ENCODE data around the gene GCK.

Gene GCK

DNA sequence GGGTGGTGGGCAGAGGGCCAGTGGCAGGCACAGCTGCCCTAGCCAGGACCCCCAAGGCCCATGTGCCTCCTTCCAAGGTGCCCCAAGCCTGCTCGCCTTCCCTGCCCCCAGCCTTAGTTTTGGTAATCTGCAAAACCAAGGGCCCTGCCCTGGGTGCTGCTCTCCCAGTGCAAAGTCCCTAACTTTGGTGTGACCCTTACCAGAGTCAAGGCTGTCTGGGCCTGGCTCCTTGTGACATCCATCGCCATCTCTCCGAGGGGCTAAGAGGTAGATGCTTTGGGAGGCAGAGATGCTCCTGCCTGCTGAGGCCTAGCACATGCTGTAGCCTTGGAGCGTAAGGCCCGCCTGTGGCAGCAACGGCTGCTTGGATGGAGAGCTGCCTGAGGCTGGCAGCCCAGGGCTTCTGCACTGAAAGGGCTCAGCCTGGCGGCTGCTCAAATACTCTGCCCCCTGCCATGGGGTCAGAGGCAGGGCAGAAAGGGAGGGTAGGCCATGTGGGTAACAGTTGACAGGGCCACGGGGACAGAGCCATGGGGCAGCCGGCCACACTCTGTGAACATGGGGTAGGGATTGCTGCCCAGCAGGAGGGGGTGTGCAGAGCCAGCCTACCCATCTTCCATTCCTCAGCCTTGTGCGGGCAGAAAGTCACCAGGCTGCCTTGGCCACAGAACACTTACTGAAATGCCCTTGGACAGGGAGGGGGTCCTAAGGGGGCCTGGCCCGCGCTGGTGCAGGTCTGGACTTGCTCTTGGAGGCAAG is 30.2 kb downstream of the GCK start:
- Mint-ChIP-seq H3K4me3 (no peak overlapping the region), H3K27me3 (no peaks in the 10 kb centered on the region), H3K4me1 (no peaks in the 10 kb centered on the region), H3K9me3 (no peaks in the 10 kb centered on the region), H3K27ac (no peak overlapping the region)
- no peak for DNase-seq
- no peak for ATAC-seq

- Mint-ChIP-seq H3K4me3 (no peak overlapping the region), H3K27me3 (no peaks in the 10 kb centered on the region), H3K4me1 (no peaks in the 10 kb centered on the region), H3K9me3 (no peaks in the 10 kb centered on the region), H3K27ac (peak overlapping the region in 1 of 2 donors; percentile 19)
- DNase-seq: no peak
- no peak for ATAC-seq
Measured at GRCh38 chr7:44158096-44158872, 31.0 kb downstream of the GCK start.

GRCh38 chr7:44157116-44158080 is 31.8 kb downstream of the GCK start:
- H3K27me3 Mint-ChIP-seq: no peaks in the 10 kb centered on the region
- DNase-seq: no peak
- H3K4me3 Mint-ChIP-seq: no peak overlapping the region
- no peak for ATAC-seq
- no peaks in the 10 kb centered on the region for H3K9me3 Mint-ChIP-seq
- H3K4me1 Mint-ChIP-seq: no peaks in the 10 kb centered on the region
- H3K27ac Mint-ChIP-seq: no peak overlapping the region

DNA sequence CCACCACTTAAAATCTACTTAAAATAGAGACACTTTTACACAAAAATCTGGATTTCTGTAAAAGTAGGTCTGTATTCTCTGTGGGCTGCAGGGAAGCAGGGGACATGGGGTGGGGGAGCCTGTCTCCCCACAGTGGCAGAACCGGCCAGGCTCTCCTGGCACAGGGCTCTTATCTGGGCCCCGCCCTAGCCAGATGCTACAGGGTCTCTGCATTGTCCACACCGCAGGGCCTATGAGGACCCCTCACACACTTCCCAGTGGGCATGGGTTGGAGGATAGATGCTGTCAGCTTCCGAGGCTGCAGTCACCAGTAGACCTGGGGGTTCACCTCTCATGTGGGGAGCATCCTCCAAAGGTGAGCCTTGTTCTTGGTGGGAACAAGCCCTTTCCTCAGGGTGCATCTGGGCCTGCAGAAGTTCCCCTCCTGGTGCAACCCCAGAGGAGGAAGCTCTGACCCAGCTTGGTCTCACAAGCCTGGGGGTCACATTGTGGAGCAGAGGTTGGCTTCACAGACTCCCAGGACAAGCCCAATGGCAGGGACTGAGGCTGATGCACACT is 32.7 kb downstream of the GCK start:
- ATAC-seq (no peak), DNase-seq (no peak)
- Mint-ChIP-seq H3K27ac (no peak overlapping the region), H3K4me1 (no peaks in the 10 kb centered on the region), H3K27me3 (no peaks in the 10 kb centered on the region), H3K4me3 (no peak overlapping the region), H3K9me3 (no peaks in the 10 kb centered on the region)

- no peak for ATAC-seq
- H3K27me3 Mint-ChIP-seq: no peaks in the 10 kb centered on the region
- H3K9me3 Mint-ChIP-seq: no peaks in the 10 kb centered on the region
Measured at GRCh38 chr7:44155191-44156185, 33.8 kb downstream of the GCK start.

DNA sequence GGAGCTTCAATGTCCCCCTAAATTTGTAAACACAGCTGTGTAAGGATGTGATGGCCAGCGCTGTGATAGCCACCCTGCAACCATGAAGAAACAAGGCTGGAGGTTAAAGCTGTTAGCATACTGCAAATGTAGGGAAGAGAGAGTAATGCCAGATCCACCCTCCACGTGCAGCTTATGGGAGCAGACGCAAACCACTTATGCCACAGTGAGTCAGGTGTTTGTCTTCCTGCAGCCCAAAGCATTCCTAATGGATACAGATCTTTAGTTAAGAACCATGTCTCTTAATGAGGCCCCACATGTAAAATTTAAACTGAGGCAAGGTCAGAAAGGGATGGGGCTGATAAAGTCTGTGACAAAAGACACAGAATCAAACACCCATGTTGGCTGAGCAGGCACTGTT is 34.5 kb downstream of the GCK start:
- no peaks in the 10 kb centered on the region for H3K9me3 Mint-ChIP-seq
- ATAC-seq: no peak
- no peaks in the 10 kb centered on the region for H3K4me1 Mint-ChIP-seq
- DNase-seq: no peak
- H3K27me3 Mint-ChIP-seq: no peaks in the 10 kb centered on the region
- H3K4me3 Mint-ChIP-seq: no peak overlapping the region
- no peak overlapping the region for H3K27ac Mint-ChIP-seq

More at GRCh38 chr7:44155191-44156185, 33.8 kb downstream of the GCK start:
- Mint-ChIP-seq H3K4me1 (no peaks in the 10 kb centered on the region), H3K27ac (no peak overlapping the region), H3K4me3 (no peak overlapping the region)
- DNase-seq: no peak

DNA sequence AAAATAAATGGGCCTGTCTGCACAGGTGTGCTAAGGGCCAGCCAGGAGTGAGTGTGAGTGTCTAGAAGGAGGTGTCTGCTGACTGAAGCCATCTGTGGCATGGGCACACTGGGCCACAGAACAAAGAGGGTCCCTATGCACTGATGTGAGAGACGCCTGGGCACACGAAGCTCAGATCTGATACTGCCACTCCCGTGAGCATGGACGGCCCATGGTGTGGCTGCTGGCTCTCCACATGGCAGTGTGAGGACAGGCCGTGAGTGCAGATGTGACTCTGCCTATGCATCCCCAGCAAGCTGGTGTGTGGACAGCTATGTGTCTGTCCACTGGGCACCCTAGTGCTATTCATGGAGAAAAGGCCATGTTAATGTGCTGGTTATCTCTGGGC is 35.3 kb downstream of the GCK start:
- Mint-ChIP-seq H3K27me3 (no peaks in the 10 kb centered on the region), H3K4me3 (no peak overlapping the region), H3K27ac (no peak overlapping the region), H3K4me1 (no peaks in the 10 kb centered on the region), H3K9me3 (no peaks in the 10 kb centered on the region)
- DNase-seq (no peak), ATAC-seq (no peak)

GRCh38 chr7:44152971-44153947 is 36.0 kb downstream of the GCK start:
- H3K27ac Mint-ChIP-seq: no peak overlapping the region
- no peaks in the 10 kb centered on the region for H3K4me1 Mint-ChIP-seq
- no peak for DNase-seq
- no peaks in the 10 kb centered on the region for H3K27me3 Mint-ChIP-seq
- no peaks in the 10 kb centered on the region for H3K9me3 Mint-ChIP-seq
- H3K4me3 Mint-ChIP-seq: no peak overlapping the region
- ATAC-seq: no peak

GRCh38 chr7:44151956-44152355 is 37.3 kb downstream of the GCK start:
- Mint-ChIP-seq H3K4me1 (no peaks in the 10 kb centered on the region), H3K27me3 (no peaks in the 10 kb centered on the region), H3K27ac (no peak overlapping the region), H3K4me3 (no peak overlapping the region), H3K9me3 (no peaks in the 10 kb centered on the region)
- ATAC-seq (no peak), DNase-seq (no peak)

DNA sequence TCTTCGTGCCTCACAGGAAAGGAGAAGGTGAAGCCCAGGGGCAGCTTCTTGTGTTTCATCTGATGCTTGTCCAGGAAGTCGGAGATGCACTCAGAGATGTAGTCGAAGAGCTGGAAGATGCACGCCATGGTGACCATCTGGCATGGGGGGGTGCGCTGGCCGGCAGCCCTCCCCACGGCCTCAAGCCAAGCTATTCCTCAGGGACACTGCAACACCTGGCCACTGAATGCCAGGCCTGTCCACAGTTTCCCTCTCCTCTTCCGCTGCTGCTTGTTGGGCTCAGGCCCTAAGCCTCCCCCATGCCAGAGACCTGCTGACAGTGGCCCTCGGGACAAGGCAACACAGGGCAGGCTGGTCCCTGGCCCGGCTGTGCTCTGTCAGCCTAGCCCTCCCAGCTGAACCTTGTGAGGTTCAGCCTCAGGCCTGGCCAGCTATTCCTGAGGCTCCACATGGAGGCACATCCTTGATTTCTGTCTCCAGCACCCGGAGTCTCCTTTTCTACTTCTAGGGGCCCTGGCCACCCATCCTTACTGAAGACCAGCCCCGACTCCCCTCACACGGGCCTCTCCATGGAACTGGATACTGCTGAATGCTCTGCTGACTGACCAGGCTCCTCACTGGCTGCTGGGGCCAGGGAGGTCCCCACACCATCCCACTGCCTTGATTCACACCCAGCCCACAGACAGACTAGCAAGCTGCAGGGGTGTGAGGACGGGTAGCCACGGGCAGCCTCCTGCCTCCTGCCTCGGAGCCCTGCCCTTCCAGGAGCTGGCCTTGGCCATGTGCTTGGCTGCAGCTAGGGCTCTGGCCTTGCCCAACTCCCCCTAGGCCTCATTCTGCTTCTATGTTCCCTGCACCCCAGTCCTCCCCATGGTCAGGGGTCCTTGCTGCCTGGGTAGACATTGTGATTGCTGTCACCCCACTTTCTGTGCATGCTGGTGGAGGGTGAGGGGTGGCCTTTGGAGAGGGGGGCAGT is 38.0 kb downstream of the GCK start:
- Mint-ChIP-seq H3K4me3 (no peak overlapping the region), H3K27me3 (no peaks in the 10 kb centered on the region), H3K4me1 (peaks cover 4% of the 10 kb centered on the region), H3K9me3 (no peaks in the 10 kb centered on the region), H3K27ac (no peak overlapping the region)
- DNase-seq (no peak), ATAC-seq (no peak)

- peak overlapping the region in 1 of 2 donors; percentile 11 for H3K27ac Mint-ChIP-seq
- no peak overlapping the region for H3K4me3 Mint-ChIP-seq
- DNase-seq (no peak), ATAC-seq (no peak)
- peaks cover 4% of the 10 kb centered on the region for H3K27me3 Mint-ChIP-seq
- H3K4me1 Mint-ChIP-seq: peaks cover 9% of the 10 kb centered on the region
- no peaks in the 10 kb centered on the region for H3K9me3 Mint-ChIP-seq
Measured at GRCh38 chr7:44150466-44150832, 38.8 kb downstream of the GCK start.

GRCh38 chr7:44149571-44150465 is 39.4 kb downstream of the GCK start:
- no peak overlapping the region for H3K4me3 Mint-ChIP-seq
- DNase-seq (no peak), ATAC-seq (no peak)
- peak overlapping the region in 1 of 2 donors; percentile 11 for H3K27ac Mint-ChIP-seq
- H3K9me3 Mint-ChIP-seq: no peaks in the 10 kb centered on the region
- H3K27me3 Mint-ChIP-seq: peaks cover 11% of the 10 kb centered on the region
- H3K4me1 Mint-ChIP-seq: peaks cover 15% of the 10 kb centered on the region
